Suprapubic skin (tissue), 4 donors: Measurements from ENCODE around the gene MAPKAPK3. TPM values are rescaled to one million over a fixed set of nuclear protein-coding genes. Genes with fewer than 3 reads are reported as not detected.

Experiments
- DNase-seq, 2 donors: peaks; one replicate each; pipeline ENCODE4 v3.0.0-alpha.2; 2019; ENCODE audit warnings: low spot score in 2 of 2
- H3K27ac ChIP-seq: fragments of 200-600 bp; sonication (generic); one replicate; pipeline ENCODE4 v1.5.1; 2019
- H3K27me3 ChIP-seq: fragments of 200-600 bp; sonication (generic); one replicate; pipeline ENCODE4 v1.5.1; 2019
- H3K36me3 ChIP-seq: fragments of 200-600 bp; sonication (generic); one replicate; pipeline ENCODE4 v1.5.1; 2019
- H3K4me1 ChIP-seq: fragments of 200-600 bp; sonication (generic); one replicate; pipeline ENCODE4 v1.5.1; 2019
- H3K4me3 ChIP-seq: fragments of 200-600 bp; sonication (generic); one replicate; pipeline ENCODE4 v1.5.1; 2019; ENCODE audit warnings: mild to moderate bottlenecking
- H3K9me3 ChIP-seq: fragments of 200-600 bp; sonication (generic); one replicate; pipeline ENCODE4 v1.5.1; 2019
- EP300 ChIP-seq: sonication (generic); formaldehyde crosslinking; IDR thresholded peaks from one replicate; pipeline ENCODE4 v1.6.1; 2017; ENCODE audit warnings: antibody characterized with exemption
- POLR2A ChIP-seq, 2 donors: fragments of 450-650 bp; IDR thresholded peaks; one replicate each; pipeline ENCODE4 v1.6.1; 2017; ENCODE audit warnings: antibody characterized with exemption in 2 of 2, mild to moderate bottlenecking in 2 of 2, moderate library complexity in 2 of 2
- POLR2AphosphoS5 ChIP-seq, 3 donors: sonication (generic); formaldehyde crosslinking; IDR thresholded peaks; one replicate each; pipeline ENCODE4 v1.6.1; 2017; ENCODE audit warnings: antibody characterized with exemption in 3 of 3
- WGBS: methylation state at CpG from one replicate; pipeline ENCODE4 v1.1.5; 2018; 5-methylcytosine and 5-hydroxymethylcytosine counted together
- total RNA-seq, 4 donors: library from RNA; depleted of rRNA; stranded (reverse); fragments of >200 nt; gene quantifications; one replicate each; pipeline ENCODE4 v1.1.0, GENCODE V29; 2016
- TF ChIP-seq, protein P1 (sequence below), 2 donors: fragments of 200-600 bp in 1 of 2; fragments of 450-650 bp in 1 of 2; sonication (generic) in 1 of 2; IDR thresholded peaks; one replicate each; pipeline ENCODE4 v1.5.1; 2016 to 2019; ENCODE audit warnings: antibody characterized with exemption in 2 of 2, mild to moderate bottlenecking in 1 of 2, moderate library complexity in 1 of 2

MAPKAPK3 gene
- total RNA-seq, 4 donors from 2014 or later: 71.5 to 120 (median 99.4) TPM

DNA sequence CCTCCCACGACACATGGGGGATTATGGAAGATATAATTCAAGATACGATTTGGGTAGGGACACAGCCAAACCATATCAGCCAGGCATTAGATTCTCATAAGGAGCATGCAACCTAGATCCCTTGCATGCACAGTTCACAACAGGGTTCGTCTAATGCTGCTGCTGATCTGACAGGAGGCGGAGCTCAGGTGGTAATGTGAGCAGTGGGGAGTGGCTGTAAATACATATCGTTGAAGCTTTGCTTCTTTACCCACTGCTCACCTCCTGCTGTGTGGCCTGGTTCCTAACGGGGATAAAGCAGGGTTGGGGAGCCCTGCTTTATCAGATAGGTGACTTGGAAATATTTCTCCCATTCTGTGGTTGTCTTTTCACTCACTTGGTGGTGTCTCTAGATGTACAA lies 72.6 kb downstream of the MAPKAPK3 start:
- no peaks in the 10 kb centered on the region for H3K9me3 ChIP-seq
- no peak overlapping the region for H3K27ac ChIP-seq
- H3K4me3 ChIP-seq: no peak overlapping the region
- H3K36me3 ChIP-seq: no peaks in the 10 kb centered on the region
- 45% methylated on average over 6 of the region's 6 CpGs for whole genome bisulfite sequencing
- no peaks in the 10 kb centered on the region for H3K27me3 ChIP-seq
- TF ChIP-seq, protein P1, sequence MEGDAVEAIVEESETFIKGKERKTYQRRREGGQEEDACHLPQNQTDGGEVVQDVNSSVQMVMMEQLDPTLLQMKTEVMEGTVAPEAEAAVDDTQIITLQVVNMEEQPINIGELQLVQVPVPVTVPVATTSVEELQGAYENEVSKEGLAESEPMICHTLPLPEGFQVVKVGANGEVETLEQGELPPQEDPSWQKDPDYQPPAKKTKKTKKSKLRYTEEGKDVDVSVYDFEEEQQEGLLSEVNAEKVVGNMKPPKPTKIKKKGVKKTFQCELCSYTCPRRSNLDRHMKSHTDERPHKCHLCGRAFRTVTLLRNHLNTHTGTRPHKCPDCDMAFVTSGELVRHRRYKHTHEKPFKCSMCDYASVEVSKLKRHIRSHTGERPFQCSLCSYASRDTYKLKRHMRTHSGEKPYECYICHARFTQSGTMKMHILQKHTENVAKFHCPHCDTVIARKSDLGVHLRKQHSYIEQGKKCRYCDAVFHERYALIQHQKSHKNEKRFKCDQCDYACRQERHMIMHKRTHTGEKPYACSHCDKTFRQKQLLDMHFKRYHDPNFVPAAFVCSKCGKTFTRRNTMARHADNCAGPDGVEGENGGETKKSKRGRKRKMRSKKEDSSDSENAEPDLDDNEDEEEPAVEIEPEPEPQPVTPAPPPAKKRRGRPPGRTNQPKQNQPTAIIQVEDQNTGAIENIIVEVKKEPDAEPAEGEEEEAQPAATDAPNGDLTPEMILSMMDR (IDR thresholded peaks at IDR 0.05): no peak
- TF ChIP-seq POLR2AphosphoS5 (IDR thresholded peaks at IDR 0.05) (no peak), POLR2A (IDR thresholded peaks at IDR 0.05) (no peak), EP300 (no peak)
- no peaks in the 10 kb centered on the region for H3K4me1 ChIP-seq
- no peak for DNase-seq

DNA sequence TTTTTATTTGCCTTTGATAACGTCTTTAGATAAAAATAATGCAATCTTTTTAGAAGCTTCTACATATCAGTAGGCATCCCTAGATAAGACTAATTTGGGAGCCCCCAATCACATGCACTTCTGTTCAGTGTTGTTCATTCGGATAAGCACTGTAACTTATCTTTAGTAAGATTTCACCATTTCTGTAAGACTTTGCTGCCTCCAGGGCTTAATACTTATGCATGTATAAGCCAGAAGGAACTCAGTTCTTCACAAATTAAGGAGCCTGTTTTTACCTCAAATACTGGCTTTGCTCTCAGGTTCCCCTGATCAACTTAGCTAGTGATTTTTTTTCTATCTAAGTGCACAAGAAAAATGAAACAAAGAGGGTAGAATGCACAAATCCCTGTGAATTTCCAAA lies 78.1 kb downstream of the MAPKAPK3 start:
- TF ChIP-seq POLR2A (IDR thresholded peaks at IDR 0.05): no peak
- TF ChIP-seq EP300: no peak
- TF ChIP-seq, protein P1 (IDR thresholded peaks at IDR 0.05): no peak
- TF ChIP-seq POLR2AphosphoS5 (IDR thresholded peaks at IDR 0.05): no peak
- Histone ChIP-seq H3K4me1 (no peaks in the 10 kb centered on the region), H3K9me3 (no peaks in the 10 kb centered on the region), H3K4me3 (no peak overlapping the region), H3K27ac (no peak overlapping the region), H3K36me3 (no peaks in the 10 kb centered on the region), H3K27me3 (no peaks in the 10 kb centered on the region)
- WGBS: 79% methylated on average over 2 of the region's 2 CpGs
- DNase-seq: no peak

DNA sequence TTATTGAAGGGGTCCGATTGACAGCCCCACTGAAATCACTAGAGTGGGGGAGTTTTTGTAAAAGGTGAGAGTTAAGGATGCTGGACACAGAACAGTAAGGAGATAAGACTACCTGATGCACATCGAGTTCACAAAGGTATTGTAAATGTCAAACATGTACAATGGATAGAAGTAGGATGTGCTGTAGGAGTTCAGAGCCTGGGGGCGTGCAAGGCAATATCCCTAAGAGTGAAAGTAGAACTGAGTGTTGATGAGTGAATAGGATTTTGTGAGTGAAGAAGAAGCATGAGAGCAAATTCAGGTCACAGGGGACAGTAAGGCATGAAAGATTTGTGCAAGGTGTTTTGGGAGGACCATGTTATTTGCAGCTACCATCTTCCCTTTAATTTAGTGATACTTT lies 79.3 kb downstream of the MAPKAPK3 start:
- no peaks in the 10 kb centered on the region for H3K36me3 ChIP-seq
- no peaks in the 10 kb centered on the region for H3K27me3 ChIP-seq
- no peak overlapping the region for H3K4me3 ChIP-seq
- no peak for DNase-seq
- WGBS: 86% methylated on average over 3 of the region's 3 CpGs
- H3K27ac ChIP-seq: no peak overlapping the region
- no peaks in the 10 kb centered on the region for H3K4me1 ChIP-seq
- TF ChIP-seq EP300: no peak
- no peak for TF ChIP-seq POLR2AphosphoS5 (IDR thresholded peaks at IDR 0.05)
- TF ChIP-seq, protein P1 (IDR thresholded peaks at IDR 0.05): no peak
- no peak for TF ChIP-seq POLR2A (IDR thresholded peaks at IDR 0.05)
- no peaks in the 10 kb centered on the region for H3K9me3 ChIP-seq

DNA sequence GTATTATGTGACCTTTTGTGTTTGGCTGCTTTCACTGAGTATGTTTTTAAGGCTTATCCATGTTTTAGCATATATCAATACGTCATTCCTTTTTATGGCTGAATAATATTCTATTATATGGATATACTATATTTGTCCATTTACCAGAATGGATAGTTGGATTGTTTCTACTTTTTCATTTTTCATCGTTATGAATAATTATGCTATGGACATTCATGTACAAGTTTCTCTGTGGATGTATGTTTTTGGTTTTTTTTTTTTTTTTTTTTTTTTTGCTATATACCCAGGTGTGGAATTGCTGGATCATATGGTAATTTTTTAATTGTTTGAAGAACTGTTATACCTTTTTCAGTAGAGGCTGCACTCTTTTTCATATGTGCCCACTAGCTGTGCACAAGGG lies 81.3 kb downstream of the MAPKAPK3 start:
- TF ChIP-seq POLR2A (IDR thresholded peaks at IDR 0.05) (no peak), POLR2AphosphoS5 (IDR thresholded peaks at IDR 0.05) (no peak), EP300 (no peak)
- TF ChIP-seq, protein P1 (IDR thresholded peaks at IDR 0.05): no peak
- no peaks in the 10 kb centered on the region for H3K4me1 ChIP-seq
- no peak overlapping the region for H3K4me3 ChIP-seq
- H3K9me3 ChIP-seq: no peaks in the 10 kb centered on the region
- H3K27me3 ChIP-seq: no peaks in the 10 kb centered on the region
- no peak overlapping the region for H3K27ac ChIP-seq
- no peaks in the 10 kb centered on the region for H3K36me3 ChIP-seq
- WGBS: 95% methylated on average over 2 of the region's 2 CpGs
- DNase-seq: no peak

Other genes with a start within 250 kb of the MAPKAPK3 start
- 1 to 10 TPM; 1.4 to 5.6 (median 1.7) TPM for gene CACNA2D2, start 113.5 kb upstream of the MAPKAPK3 start, total RNA-seq
- gene C3orf18, start 49.4 kb upstream of the MAPKAPK3 start, total RNA-seq: 1 to 10 TPM; 1.3 to 3.7 (median 2.2) TPM
- 10 to 100 TPM in 1 of 4 donors, 1 to 10 TPM in 3; 3.8 to 10.6 (median 8.4) TPM for gene HEMK1, start 47.6 kb upstream of the MAPKAPK3 start, total RNA-seq
- 10 to 100 TPM; 12.8 to 20.5 (median 14.7) TPM for gene CISH, start 5.4 kb upstream of the MAPKAPK3 start, total RNA-seq
- 1 to 10 TPM; 2.1 to 8.6 (median 2.9) TPM for gene DOCK3, start 57.8 kb downstream of the MAPKAPK3 start, total RNA-seq